Astrocyte of the spinal cord (primary cell): Measurements from ENCODE around the gene MTMR12.
"Not testable (repeated sequence)": the region's sequence is repeated elsewhere in the genome, so short reads cannot be mapped to it uniquely, and the experiment has no call there.

ENCODE experiments used
- DNase-seq: peaks from one replicate; pipeline ENCODE4 v3.0.0; 2011; ENCODE audit warnings: low read depth, low spot score
- H3K4me3 ChIP-seq: 2 replicates; pipeline ENCODE4 v1.5.1; 2011; ENCODE audit warnings: low read depth, mild to moderate bottlenecking, low read length, moderate library complexity
- CTCF ChIP-seq: IDR thresholded peaks from 2 replicates; pipeline ENCODE4 v1.5.1; 2012; ENCODE audit warnings: low read depth, mild to moderate bottlenecking, low read length, inconsistent platforms
- in situ Hi-C: cut with HindIII; loops from 2 replicates; pipeline ENCODE4 v1.10.0; 2017; ENCODE audit warnings: low sequenced_read_pairs

MTMR12 gene

GRCh38 chr5:32283061-32283460 is 29.7 kb downstream of the MTMR12 start:
- no peak for DNase-seq
- no peak for TF ChIP-seq CTCF
- in situ Hi-C loops, result no loop called here
- H3K4me3 ChIP-seq, result no peak overlapping the region

GRCh38 chr5:32282633-32283032 is 30.1 kb downstream of the MTMR12 start:
- in situ Hi-C loops, result no loop called here
- no peak overlapping the region for H3K4me3 ChIP-seq
- no peak for TF ChIP-seq CTCF
- DNase-seq, result no peak

- DNase-seq, in situ Hi-C loops, H3K4me3 ChIP-seq: not testable (repeated sequence)
These were observed 31.2 kb downstream of the MTMR12 start for GRCh38 chr5:32281378-32282133.

GRCh38 chr5:32280656-32281081 is 32.1 kb downstream of the MTMR12 start:
- no peak for TF ChIP-seq CTCF
- in situ Hi-C loops, result no loop called here
- DNase-seq, result no peak
- H3K4me3 ChIP-seq, result no peak overlapping the region

GRCh38 chr5:32279786-32280185 is 33.0 kb downstream of the MTMR12 start:
- in situ Hi-C loops, result no loop called here
- no peak overlapping the region for H3K4me3 ChIP-seq
- DNase-seq, result no peak
- no peak for TF ChIP-seq CTCF

GRCh38 chr5:32279223-32279622 is 33.5 kb downstream of the MTMR12 start:
- H3K4me3 ChIP-seq, result no peak overlapping the region
- no peak for TF ChIP-seq CTCF
- in situ Hi-C loops, result no loop called here
- DNase-seq, result no peak

GRCh38 chr5:32278406-32278805 is 34.3 kb downstream of the MTMR12 start:
- DNase-seq, result peak; percentile 79
- no peak overlapping the region for H3K4me3 ChIP-seq
- in situ Hi-C loops, result no loop called here
- no peak for TF ChIP-seq CTCF
